ENCODE measurements around the gene CSE1L. TPM values are rescaled to one million over a fixed set of nuclear protein-coding genes. Genes with fewer than 3 reads are reported as not detected.

The CSE1L gene
- total RNA-seq, 4 donors from 2014 or later: 35.8 to 40.8 (median 39.5) TPM

GRCh38 chr20:49112596-49113274 is 66.6 kb downstream of the CSE1L start:
- 92 to 93% methylated on average over 15 of the region's 15 CpGs for WGBS, 2 donors
- intact Hi-C loops (cut with DNase I; ENCODE audit: low total_unique reads): no loop called here
- no peak for TF ChIP-seq CTCF (IDR thresholded peaks at IDR 0.05)
- TF ChIP-seq POLR2A (IDR thresholded peaks at IDR 0.05): no peak
- no peak for DNase-seq (ENCODE audit: low spot score in 2 of 2)
- no peak overlapping the region for H3K4me3 ChIP-seq (ENCODE audit: low read depth, poor library complexity, severe bottlenecking)

GRCh38 chr20:49115564-49115963 is 69.5 kb downstream of the CSE1L start:
- intact Hi-C loops (cut with DNase I; ENCODE audit: low total_unique reads): no loop called here
- WGBS, 2 donors: 86 to 88% methylated on average over 7 of the region's 7 CpGs
- DNase-seq (ENCODE audit: low spot score in 2 of 2): no peak

GRCh38 chr20:49118307-49118706 is 72.2 kb downstream of the CSE1L start:
- WGBS, 2 donors: 84 to 91% methylated on average over 3 of the region's 3 CpGs
- H3K4me3 ChIP-seq (ENCODE audit: low read depth, poor library complexity, severe bottlenecking): no peak overlapping the region
- intact Hi-C loops (cut with DNase I; ENCODE audit: low total_unique reads): no loop called here
- DNase-seq (ENCODE audit: low spot score in 2 of 2): peak in 1 of 2 donors; percentile 49
- no peak for TF ChIP-seq POLR2A (IDR thresholded peaks at IDR 0.05)
- TF ChIP-seq CTCF (IDR thresholded peaks at IDR 0.05): no peak

More at GRCh38 chr20:49115564-49115963, 69.5 kb downstream of the CSE1L start:
- H3K4me3 ChIP-seq (ENCODE audit: low read depth, poor library complexity, severe bottlenecking): no peak overlapping the region
- TF ChIP-seq CTCF (IDR thresholded peaks at IDR 0.05): no peak
- TF ChIP-seq POLR2A (IDR thresholded peaks at IDR 0.05): no peak

GRCh38 chr20:49119988-49120387 is 73.9 kb downstream of the CSE1L start:
- intact Hi-C loops (cut with DNase I; ENCODE audit: low total_unique reads): no loop called here
- H3K4me3 ChIP-seq (ENCODE audit: low read depth, poor library complexity, severe bottlenecking): no peak overlapping the region
- peak in 1 of 2 donors; percentile 26 for DNase-seq (ENCODE audit: low spot score in 2 of 2)
- 90 to 96% methylated on average over 7 of the region's 7 CpGs for WGBS, 2 donors
- TF ChIP-seq POLR2A (IDR thresholded peaks at IDR 0.05) (no peak), CTCF (IDR thresholded peaks at IDR 0.05) (no peak)

GRCh38 chr20:49122920-49123319 is 76.8 kb downstream of the CSE1L start:
- no peak for TF ChIP-seq POLR2A (IDR thresholded peaks at IDR 0.05)
- TF ChIP-seq CTCF (IDR thresholded peaks at IDR 0.05): no peak
- 94 to 95% methylated on average over 13 of the region's 13 CpGs for WGBS, 2 donors
- DNase-seq (ENCODE audit: low spot score in 2 of 2): peak in 1 of 2 donors; percentile 48

GRCh38 chr20:49123982-49124381 is 77.9 kb downstream of the CSE1L start:
- peak in 1 of 2 donors; percentile 70 for DNase-seq (ENCODE audit: low spot score in 2 of 2)
- H3K4me3 ChIP-seq (ENCODE audit: low read depth, poor library complexity, severe bottlenecking): no peak overlapping the region
- TF ChIP-seq CTCF (IDR thresholded peaks at IDR 0.05): no peak
- no peak for TF ChIP-seq POLR2A (IDR thresholded peaks at IDR 0.05)
- intact Hi-C loops (cut with DNase I; ENCODE audit: low total_unique reads): no loop called here
- WGBS, 2 donors: 97% methylated on average over 10 of the region's 10 CpGs

More at GRCh38 chr20:49122920-49123319, 76.8 kb downstream of the CSE1L start:
- H3K4me3 ChIP-seq (ENCODE audit: low read depth, poor library complexity, severe bottlenecking): no peak overlapping the region
- intact Hi-C loops (cut with DNase I; ENCODE audit: low total_unique reads): no loop called here
